PC-9 (cell line): ENCODE data around the gene OPN1LW.

ENCODE experiments used
- EZH2 ChIP-seq: fragments of 200-600 bp; sonication (generic); IDR thresholded peaks from 2 replicates; pipeline ENCODE4 v1.8.0; 2017; ENCODE audit warnings: antibody characterized with exemption, low read depth
- TF ChIP-seq, protein P1 (sequence below): fragments of 200-600 bp; sonication (generic); conservative IDR thresholded peaks from 2 replicates; pipeline ENCODE4 v1.6.1; 2017; ENCODE audit warnings: mixed run types, antibody characterized with exemption, mild to moderate bottlenecking, moderate library complexity

DNA sequence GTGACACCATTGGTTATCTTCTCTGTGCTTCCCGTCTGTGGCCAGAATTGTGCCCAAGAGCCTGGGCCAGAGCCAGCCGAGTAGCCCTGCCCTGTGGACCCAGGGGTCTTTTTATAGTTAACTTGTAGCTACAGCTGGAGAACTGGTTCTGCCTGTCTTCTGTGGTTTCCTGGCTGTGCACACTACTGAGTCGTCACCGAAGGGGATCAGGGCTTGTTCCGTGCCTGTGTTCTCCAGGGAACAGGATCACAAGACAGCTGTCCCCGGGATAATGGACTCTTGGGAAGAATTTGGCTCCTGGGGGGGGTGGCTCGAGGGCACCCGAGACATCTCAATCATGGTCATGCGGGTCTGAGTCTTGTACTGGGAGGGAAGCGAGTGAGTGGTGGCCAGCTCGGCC lies 22.1 kb upstream of the OPN1LW start:
- TF ChIP-seq EZH2 = no peak
- TF ChIP-seq, protein P1, sequence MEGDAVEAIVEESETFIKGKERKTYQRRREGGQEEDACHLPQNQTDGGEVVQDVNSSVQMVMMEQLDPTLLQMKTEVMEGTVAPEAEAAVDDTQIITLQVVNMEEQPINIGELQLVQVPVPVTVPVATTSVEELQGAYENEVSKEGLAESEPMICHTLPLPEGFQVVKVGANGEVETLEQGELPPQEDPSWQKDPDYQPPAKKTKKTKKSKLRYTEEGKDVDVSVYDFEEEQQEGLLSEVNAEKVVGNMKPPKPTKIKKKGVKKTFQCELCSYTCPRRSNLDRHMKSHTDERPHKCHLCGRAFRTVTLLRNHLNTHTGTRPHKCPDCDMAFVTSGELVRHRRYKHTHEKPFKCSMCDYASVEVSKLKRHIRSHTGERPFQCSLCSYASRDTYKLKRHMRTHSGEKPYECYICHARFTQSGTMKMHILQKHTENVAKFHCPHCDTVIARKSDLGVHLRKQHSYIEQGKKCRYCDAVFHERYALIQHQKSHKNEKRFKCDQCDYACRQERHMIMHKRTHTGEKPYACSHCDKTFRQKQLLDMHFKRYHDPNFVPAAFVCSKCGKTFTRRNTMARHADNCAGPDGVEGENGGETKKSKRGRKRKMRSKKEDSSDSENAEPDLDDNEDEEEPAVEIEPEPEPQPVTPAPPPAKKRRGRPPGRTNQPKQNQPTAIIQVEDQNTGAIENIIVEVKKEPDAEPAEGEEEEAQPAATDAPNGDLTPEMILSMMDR = no peak
